Naive thymus-derived CD4-positive, alpha-beta T cell (primary cell): ENCODE results near the gene PTGES2. TPM values are rescaled to one million over a fixed set of nuclear protein-coding genes. Genes with fewer than 3 reads are reported as not detected.

Experiments
- ATAC-seq: fragments of 150-1000 bp; cut with Tn5 transposase; 2 replicates; pipeline ENCODE4 v1.10.0; 2021; ENCODE audit warnings: mild to moderate bottlenecking, moderate library complexity
- CTCF ChIA-PET: fragments of 350-600 bp; sonication (Branson Sonifier 250); formaldehyde crosslinking; loops from one replicate; lab custom pipeline; 2021; ENCODE audit warnings: antibody characterized with exemption; lab: Charles Lee
- POLR2A ChIA-PET: fragments of 350-600 bp; sonication (Branson Sonifier 250); formaldehyde crosslinking; loops from one replicate; lab custom pipeline; 2021; ENCODE audit warnings: antibody characterized with exemption, inconsistent platforms; lab: Charles Lee
- DNase-seq, 9 donors: peaks; one replicate each; pipeline versions ENCODE4 v3.0.0 to v3.0.0-alpha.2; 2020 to 2022; ENCODE audit warnings: mixed read lengths in 1 of 9
- H3K27ac ChIP-seq: one replicate; pipeline ENCODE4 v1.7.0; 2013; ENCODE audit warnings: mild to moderate bottlenecking, low read depth, low read length, moderate library complexity
- H3K27me3 ChIP-seq, 2 donors: one replicate each; pipeline ENCODE4 v1.7.0; 2013; ENCODE audit warnings: low read length in 2 of 2, mild to moderate bottlenecking in 2 of 2, moderate library complexity in 2 of 2; ENCODE audit not compliant: control insufficient read depth in 2 of 2, insufficient read depth in 2 of 2
- H3K36me3 ChIP-seq, 3 experiments: 1 replicate in 2 of 3; 2 replicates in 1 of 3; pipeline ENCODE4 v1.7.0; 2013; ENCODE audit warnings: low read length in 3 of 3, mild to moderate bottlenecking in 3 of 3, moderate library complexity in 1 of 3; ENCODE audit not compliant: insufficient read depth in 3 of 3, control insufficient read depth in 2 of 3
- H3K4me1 ChIP-seq, 2 donors: one replicate each; pipeline ENCODE4 v1.7.0; 2013; ENCODE audit warnings: low read length in 2 of 2, mild to moderate bottlenecking in 2 of 2, moderate library complexity in 1 of 2; ENCODE audit not compliant: control insufficient read depth in 2 of 2, insufficient read depth in 2 of 2
- H3K4me3 ChIP-seq: 2 replicates; pipeline ENCODE4 v1.7.0; 2013; ENCODE audit warnings: mild to moderate bottlenecking, low read length
- H3K9me3 ChIP-seq, 3 experiments: 1 replicate in 2 of 3; 2 replicates in 1 of 3; pipeline ENCODE4 v1.7.0; 2013; ENCODE audit warnings: low read length in 3 of 3; ENCODE audit not compliant: control insufficient read depth in 2 of 3
- H3K27ac Mint-ChIP-seq, 9 donors: one replicate each; pipeline ENCODE4 v1.8.0; 2020 to 2022; ENCODE audit warnings: mixed read lengths in 9 of 9, mild to moderate bottlenecking in 8 of 9, moderate library complexity in 5 of 9, inconsistent platforms in 2 of 9
- H3K27me3 Mint-ChIP-seq, 5 donors: one replicate each; pipeline ENCODE4 v1.8.0; 2021 to 2022; ENCODE audit warnings: mixed read lengths in 5 of 5, mild to moderate bottlenecking in 1 of 5
- H3K36me3 Mint-ChIP-seq, 5 donors: one replicate each; pipeline ENCODE4 v1.8.0; 2020 to 2022; ENCODE audit warnings: mixed read lengths in 5 of 5, mild to moderate bottlenecking in 3 of 5, inconsistent platforms in 1 of 5
- H3K4me1 Mint-ChIP-seq, 7 donors: one replicate each; pipeline ENCODE4 v1.8.0; 2020 to 2022; ENCODE audit warnings: mixed read lengths in 7 of 7, mild to moderate bottlenecking in 3 of 7, inconsistent platforms in 1 of 7
- H3K4me3 Mint-ChIP-seq, 10 donors: one replicate each; pipeline ENCODE4 v1.8.0; 2020 to 2022; ENCODE audit warnings: mild to moderate bottlenecking in 10 of 10, mixed read lengths in 10 of 10, moderate library complexity in 6 of 10, inconsistent platforms in 2 of 10
- H3K9me3 Mint-ChIP-seq, 11 donors: one replicate each; pipeline ENCODE4 v1.8.0; 2020 to 2022; ENCODE audit warnings: mixed read lengths in 11 of 11, mild to moderate bottlenecking in 4 of 11, inconsistent platforms in 1 of 11, moderate library complexity in 1 of 11
- intact Hi-C, 2 donors: fragments of 100-400 bp; cut with micrococcal nuclease; formaldehyde crosslinking; loops; one replicate each; pipeline ENCODE4 v1.15.1; 2023
- polyA plus RNA-seq, 2 donors: library from polyadenylated mRNA; unstranded; fragments of 300-500 nt; fragmentation: Illumina TruSeq; gene quantifications; one replicate each; pipeline ENCODE4 v1.2.3, GENCODE V29; 2021
- total RNA-seq, 6 experiments: library from RNA in 5 of 6; stranded (reverse) in 5 of 6; gene quantifications; 1 replicate in 5 of 6; 2 replicates in 1 of 6; pipeline ENCODE4 v1.2.3 and lab custom pipeline; 2021 to 2026

The PTGES2 gene
- total and polyA plus RNA-seq, 7 experiments from 2014 or later, result 32.3 to 70.8 (median 60.8) TPM

- H3K4me1 ChIP-seq, result peaks cover 16 to 20% of the 10 kb centered on the region in 2 donors
- no peak overlapping the region for H3K4me3 ChIP-seq
- Mint-ChIP-seq H3K4me3 (peak overlapping the region; percentile 27 to 95 (median 80)), H3K4me1 (peaks cover 22 to 43% (median 30%) of the 10 kb centered on the region in 7 donors), H3K27ac (peak overlapping the region in 7 of 9 donors; percentile 10 to 85 (median 65)), H3K9me3 (peaks cover 0 to 4% (median 0%) of the 10 kb centered on the region in 11 donors), H3K36me3 (peaks cover 0 to 4% (median 0%) of the 10 kb centered on the region in 5 donors), H3K27me3 (peaks cover 0 to 3% (median 0%) of the 10 kb centered on the region in 5 donors)
- CTCF ChIA-PET, result interaction anchor here (0.5 to 1.5 kb wide), 4 partner anchors 9 to 1407 kb away, joined by 3 to 6 read pairs (median 4); partner anchors contain the start of gene PIP5KL1
- H3K27me3 ChIP-seq, result no peaks in the 10 kb centered on the region
- peak overlapping the region; percentile 11 for H3K27ac ChIP-seq
- ATAC-seq (no peak), DNase-seq (peak in 1 of 9 donors; percentile 48)
- H3K9me3 ChIP-seq, result no peaks in the 10 kb centered on the region
- POLR2A ChIA-PET, result interaction anchor here (1.2 kb wide), 1 partner anchor 36 kb away, joined by 5 read pairs; no protein-coding TSS in a partner anchor
- intact Hi-C loops, result loop anchor here (5.0 to 10.0 kb wide), 3 partner anchors 188 to 1138 kb away; partner anchors contain the start of genes DPM2 (in 1 of the 2) and SH2D3C (in 1 of the 2)
- H3K36me3 ChIP-seq, result peaks cover 0 to 59% (median 0%) of the 10 kb centered on the region in 3 experiments
These were observed 2.5 kb downstream of the PTGES2 start for GRCh38 chr9:128124873-128125579.

- peak overlapping the region; percentile 11 for H3K27ac ChIP-seq
- intact Hi-C loops, result loop anchor here in 1 of 2 donors (10.0 kb wide), 1 partner anchor 350 kb away; the partner anchor contains the start of gene SH2D3C
- ATAC-seq, result no peak
These were observed 3.1 kb downstream of the PTGES2 start for GRCh38 chr9:128124451-128124850.

DNA sequence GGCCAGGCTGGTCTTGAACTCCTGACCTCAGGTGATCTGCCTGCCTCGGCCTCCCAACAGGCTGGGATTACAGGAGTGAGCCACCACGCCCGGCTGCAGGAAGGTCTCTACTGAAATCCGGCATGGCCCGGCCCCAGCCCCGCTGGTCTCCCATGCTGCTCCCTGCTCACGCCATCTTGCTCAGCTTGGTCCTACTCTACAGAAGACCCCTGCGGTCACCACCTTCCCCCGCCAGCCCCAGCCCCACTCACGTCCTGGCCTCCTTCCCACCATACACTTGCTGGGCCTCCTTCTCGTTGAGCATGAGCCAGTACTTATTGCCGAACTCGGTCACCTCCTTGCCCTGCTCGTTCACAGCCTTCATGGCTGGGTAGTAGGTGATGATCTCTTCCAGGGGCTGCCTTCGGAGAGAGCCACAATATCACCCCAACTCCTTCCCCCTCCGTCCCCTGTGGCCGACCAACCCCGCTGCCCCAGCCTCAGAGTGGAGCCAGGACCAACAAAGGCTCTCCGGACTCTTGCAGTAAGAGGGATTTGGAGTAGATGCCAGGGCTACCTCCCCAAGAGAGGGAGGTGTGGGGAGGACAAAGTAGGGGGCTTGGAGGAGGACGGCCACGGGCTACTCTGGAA lies 4.0 kb downstream of the PTGES2 start:
- intact Hi-C loops, result loop anchor here in 1 of 2 donors (10.0 kb wide), 1 partner anchor 349 kb away; the partner anchor contains the start of gene SH2D3C
- Histone ChIP-seq H3K27me3 (no peaks in the 10 kb centered on the region), H3K27ac (no peak overlapping the region), H3K4me1 (peaks cover 8 to 15% of the 10 kb centered on the region in 2 donors), H3K4me3 (no peak overlapping the region), H3K9me3 (no peaks in the 10 kb centered on the region), H3K36me3 (peaks cover 0 to 59% (median 0%) of the 10 kb centered on the region in 3 experiments)
- Mint-ChIP-seq H3K27ac (peak overlapping the region in 1 of 9 donors; percentile 48), H3K4me3 (no peak overlapping the region), H3K4me1 (peaks cover 13 to 31% (median 23%) of the 10 kb centered on the region in 7 donors), H3K9me3 (peaks cover 0 to 2% (median 0%) of the 10 kb centered on the region in 11 donors), H3K27me3 (peaks cover 0 to 3% (median 0%) of the 10 kb centered on the region in 5 donors), H3K36me3 (peaks cover 0 to 4% (median 0%) of the 10 kb centered on the region in 5 donors)
- ChIA-PET CTCF (interaction anchor here (1.2 kb wide), 1 partner anchor 15 kb away, joined by 5 read pairs; no protein-coding TSS in a partner anchor), POLR2A (interaction anchor here (0.6 kb wide), 1 partner anchor 272 kb away, joined by 3 read pairs; no protein-coding TSS in a partner anchor)
- ATAC-seq (no peak), DNase-seq (no peak)

More at GRCh38 chr9:128124451-128124850, 3.1 kb downstream of the PTGES2 start:
- Histone ChIP-seq H3K4me1 (peaks cover 16 to 20% of the 10 kb centered on the region in 2 donors), H3K4me3 (no peak overlapping the region), H3K27me3 (no peaks in the 10 kb centered on the region), H3K36me3 (peaks cover 0 to 59% (median 0%) of the 10 kb centered on the region in 3 experiments), H3K9me3 (no peaks in the 10 kb centered on the region)
- H3K36me3 Mint-ChIP-seq, result peaks cover 0 to 4% (median 0%) of the 10 kb centered on the region in 5 donors
- POLR2A ChIA-PET, result interaction anchor here (1.2 kb wide), 1 partner anchor 37 kb away, joined by 5 read pairs; no protein-coding TSS in a partner anchor
- peaks cover 0 to 4% (median 0%) of the 10 kb centered on the region in 11 donors for H3K9me3 Mint-ChIP-seq
- no peak for DNase-seq
- H3K27me3 Mint-ChIP-seq, result peaks cover 0 to 3% (median 0%) of the 10 kb centered on the region in 5 donors
- peak overlapping the region in 2 of 9 donors; percentile 17 to 55 for H3K27ac Mint-ChIP-seq
- peak overlapping the region in 3 of 10 donors; percentile 79 to 82 (median 80) for H3K4me3 Mint-ChIP-seq
- peaks cover 21 to 37% (median 29%) of the 10 kb centered on the region in 7 donors for H3K4me1 Mint-ChIP-seq
- CTCF ChIA-PET, result interaction anchor here (1.5 kb wide), 1 partner anchor 8 kb away, joined by 5 read pairs; no protein-coding TSS in a partner anchor

- Mint-ChIP-seq H3K9me3 (peaks cover 0 to under 1% (median 0%) of the 10 kb centered on the region in 11 donors), H3K27ac (no peak overlapping the region), H3K36me3 (peaks cover 0 to 4% (median 0%) of the 10 kb centered on the region in 5 donors), H3K27me3 (no peaks in the 10 kb centered on the region), H3K4me3 (no peak overlapping the region), H3K4me1 (peaks cover 15 to 30% (median 24%) of the 10 kb centered on the region in 7 donors)
- DNase-seq, result no peak
- no peak for ATAC-seq
- ChIA-PET CTCF (interaction anchor here (1.2 kb wide), 1 partner anchor 14 kb away, joined by 5 read pairs; no protein-coding TSS in a partner anchor), POLR2A (interaction anchor here (0.6 kb wide), 1 partner anchor 272 kb away, joined by 3 read pairs; no protein-coding TSS in a partner anchor)
- H3K27ac ChIP-seq, result no peak overlapping the region
- H3K36me3 ChIP-seq, result peaks cover 0 to 55% (median 0%) of the 10 kb centered on the region in 3 experiments
- intact Hi-C loops, result loop anchor here in 1 of 2 donors (10.0 kb wide), 1 partner anchor 348 kb away; the partner anchor contains the start of gene SH2D3C
- H3K4me3 ChIP-seq, result no peak overlapping the region
- H3K9me3 ChIP-seq, result no peaks in the 10 kb centered on the region
- no peaks in the 10 kb centered on the region for H3K27me3 ChIP-seq
- H3K4me1 ChIP-seq, result peaks cover 11 to 15% of the 10 kb centered on the region in 2 donors
These were observed 4.7 kb downstream of the PTGES2 start for GRCh38 chr9:128122809-128123175.

- Histone ChIP-seq H3K36me3 (peaks cover 0 to 52% (median 0%) of the 10 kb centered on the region in 3 experiments), H3K4me3 (no peak overlapping the region), H3K4me1 (peaks cover 15% of the 10 kb centered on the region in 2 donors), H3K9me3 (no peaks in the 10 kb centered on the region), H3K27ac (no peak overlapping the region), H3K27me3 (no peaks in the 10 kb centered on the region)
- Mint-ChIP-seq H3K27me3 (no peaks in the 10 kb centered on the region), H3K4me1 (peaks cover 20 to 34% (median 28%) of the 10 kb centered on the region in 7 donors), H3K27ac (no peak overlapping the region), H3K4me3 (peak overlapping the region in 1 of 10 donors; percentile 53), H3K36me3 (peaks cover 0 to 4% (median 0%) of the 10 kb centered on the region in 5 donors), H3K9me3 (peaks cover 0 to 3% (median 0%) of the 10 kb centered on the region in 11 donors)
- DNase-seq (no peak), ATAC-seq (no peak)
- ChIA-PET POLR2A (no interaction called here), CTCF (interaction anchor here (1.2 kb wide), 1 partner anchor 13 kb away, joined by 5 read pairs; no protein-coding TSS in a partner anchor)
- intact Hi-C loops, result loop anchor here in 1 of 2 donors (10.0 kb wide), 1 partner anchor 347 kb away; the partner anchor contains the start of gene SH2D3C
These were observed 5.4 kb downstream of the PTGES2 start for GRCh38 chr9:128121924-128122808.
